GM21390 (cell line): ENCODE results near the gene AGAP3.

Experiments used
- ATAC-seq: cut with Tn5 transposase; IDR thresholded peaks from one replicate; pipeline ENCODE4 v1.9.1; 2021; ENCODE audit not compliant: unreplicated experiment

AGAP3 gene

GRCh38 chr7:151107882-151108281 is 21.6 kb downstream of the AGAP3 start:
- ATAC-seq: no peak

- no peak for ATAC-seq
Observed at GRCh38 chr7:151109094-151110048, 23.1 kb downstream of the AGAP3 start.

DNA sequence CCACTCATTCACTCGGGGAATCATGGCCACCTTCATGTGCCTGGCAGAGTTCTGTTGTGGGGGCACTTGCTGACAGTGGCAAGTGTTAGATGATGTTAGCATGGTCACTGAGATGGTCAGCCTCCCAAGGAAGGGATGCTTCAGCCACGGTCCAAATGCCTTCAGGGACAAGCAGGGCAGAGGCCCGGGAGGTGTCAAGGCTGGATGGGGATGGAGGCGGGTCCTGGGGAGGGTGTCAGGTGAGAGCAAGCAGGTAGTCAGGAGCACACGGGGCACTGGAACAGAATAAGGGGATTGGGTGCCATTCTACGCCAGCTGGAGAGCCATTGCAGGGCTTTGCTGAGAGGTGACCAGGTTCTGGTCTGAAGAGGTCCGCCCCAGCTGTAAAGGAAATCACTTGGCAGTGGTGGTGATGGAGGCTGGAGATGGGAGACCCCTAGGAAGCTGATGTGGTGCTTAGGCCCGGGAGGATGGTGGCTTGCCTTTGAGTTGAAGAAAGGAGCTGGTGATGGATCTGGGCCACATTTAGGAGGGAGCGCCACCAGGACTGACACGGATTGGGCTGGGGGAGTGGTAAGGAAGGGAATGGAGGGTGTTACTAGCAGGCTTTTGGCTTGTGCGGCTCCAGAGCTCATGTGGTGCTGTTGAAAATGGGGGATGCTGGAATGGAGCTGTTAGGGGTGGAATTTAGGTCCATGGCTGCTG is 24.1 kb downstream of the AGAP3 start:
- ATAC-seq: no peak

- peak; percentile 92 for ATAC-seq
Observed at GRCh38 chr7:151110941-151111645, 24.8 kb downstream of the AGAP3 start.

GRCh38 chr7:151113344-151114150 is 27.3 kb downstream of the AGAP3 start:
- ATAC-seq: no peak

DNA sequence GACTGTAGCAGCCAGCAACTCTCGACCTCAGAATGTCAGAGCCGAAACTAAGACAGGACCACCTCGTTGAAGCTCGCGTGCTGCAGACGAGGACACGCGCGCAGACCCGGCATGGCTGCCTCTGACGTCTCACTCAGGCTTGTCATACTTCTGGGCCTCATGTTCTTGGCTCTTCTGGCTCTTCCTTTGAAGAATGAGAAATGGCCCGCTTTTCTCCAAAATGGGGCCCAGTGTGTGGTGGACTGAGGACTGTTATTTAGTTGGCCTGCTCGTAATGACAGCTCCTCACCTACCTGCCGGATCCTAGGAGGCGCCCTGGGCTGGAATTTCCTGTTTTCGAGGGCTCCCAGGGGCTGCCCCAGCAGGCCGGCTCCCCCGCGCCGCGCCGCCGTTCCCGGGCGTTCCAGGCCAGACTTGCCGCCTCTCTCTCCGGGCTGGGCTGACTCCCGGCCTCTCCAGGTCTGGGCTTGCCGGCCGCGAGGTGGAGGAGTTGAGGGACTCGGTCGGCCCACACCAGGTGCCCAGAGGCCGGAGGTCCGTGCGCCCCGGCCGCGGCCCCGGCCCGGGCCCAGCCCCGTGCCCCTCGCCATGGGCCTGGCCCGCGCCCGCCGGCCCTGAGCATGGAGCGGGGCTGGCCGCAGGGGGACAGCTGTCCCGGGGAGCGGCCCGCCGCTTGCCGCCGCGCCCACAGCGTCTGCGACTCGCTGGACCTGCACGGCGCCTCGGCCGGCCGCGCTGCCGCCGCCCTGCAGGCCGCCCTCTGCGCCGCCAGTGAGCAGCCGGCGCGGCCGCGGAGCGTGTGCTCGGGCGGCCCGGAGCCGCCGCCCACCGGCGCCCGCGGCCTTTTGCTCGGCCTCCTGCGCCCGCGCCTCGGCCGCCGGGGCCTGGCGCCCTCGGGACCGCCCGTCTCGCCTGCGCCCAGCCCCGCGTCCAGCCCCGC is 28.1 kb downstream of the AGAP3 start:
- ATAC-seq: no peak

DNA sequence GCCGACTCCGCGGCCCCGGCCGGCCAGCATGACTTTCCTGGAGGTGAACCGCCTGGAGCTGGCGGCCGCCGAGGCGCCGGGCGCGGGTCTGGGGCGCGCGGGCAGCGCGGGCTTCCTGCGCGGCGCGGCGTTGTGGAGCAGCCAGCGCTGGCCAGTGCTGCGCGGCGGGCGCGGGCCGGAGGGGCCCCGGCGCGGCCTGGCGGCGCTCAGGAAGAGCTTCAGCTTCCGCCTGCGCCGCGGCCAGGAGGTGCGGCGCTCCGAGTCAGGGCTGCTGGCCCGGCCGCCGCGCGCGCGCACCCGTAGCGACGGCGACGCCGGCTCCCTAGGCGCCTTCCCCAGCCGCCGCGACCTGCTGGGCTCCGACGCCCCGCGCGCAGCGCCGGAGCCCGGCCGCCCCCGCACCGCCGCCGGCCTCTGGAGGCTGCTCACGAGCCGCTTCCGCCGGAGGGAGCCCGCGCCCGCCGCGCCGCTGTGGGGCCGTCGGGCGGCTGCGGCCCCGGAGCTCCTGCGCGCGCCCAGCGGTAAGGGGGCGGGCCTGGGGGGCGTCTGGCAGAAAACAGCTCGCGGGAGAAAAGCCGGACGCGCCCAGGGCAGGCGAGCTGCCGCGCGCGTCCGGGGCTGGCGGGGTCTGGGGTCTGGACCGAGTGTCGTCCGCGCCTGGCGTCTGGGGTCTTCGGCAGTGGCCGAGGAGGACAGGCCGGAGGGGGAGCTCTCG is 29.0 kb downstream of the AGAP3 start:
- ATAC-seq: no peak

- ATAC-seq: no peak
Observed at GRCh38 chr7:151115836-151116418, 29.7 kb downstream of the AGAP3 start.

DNA sequence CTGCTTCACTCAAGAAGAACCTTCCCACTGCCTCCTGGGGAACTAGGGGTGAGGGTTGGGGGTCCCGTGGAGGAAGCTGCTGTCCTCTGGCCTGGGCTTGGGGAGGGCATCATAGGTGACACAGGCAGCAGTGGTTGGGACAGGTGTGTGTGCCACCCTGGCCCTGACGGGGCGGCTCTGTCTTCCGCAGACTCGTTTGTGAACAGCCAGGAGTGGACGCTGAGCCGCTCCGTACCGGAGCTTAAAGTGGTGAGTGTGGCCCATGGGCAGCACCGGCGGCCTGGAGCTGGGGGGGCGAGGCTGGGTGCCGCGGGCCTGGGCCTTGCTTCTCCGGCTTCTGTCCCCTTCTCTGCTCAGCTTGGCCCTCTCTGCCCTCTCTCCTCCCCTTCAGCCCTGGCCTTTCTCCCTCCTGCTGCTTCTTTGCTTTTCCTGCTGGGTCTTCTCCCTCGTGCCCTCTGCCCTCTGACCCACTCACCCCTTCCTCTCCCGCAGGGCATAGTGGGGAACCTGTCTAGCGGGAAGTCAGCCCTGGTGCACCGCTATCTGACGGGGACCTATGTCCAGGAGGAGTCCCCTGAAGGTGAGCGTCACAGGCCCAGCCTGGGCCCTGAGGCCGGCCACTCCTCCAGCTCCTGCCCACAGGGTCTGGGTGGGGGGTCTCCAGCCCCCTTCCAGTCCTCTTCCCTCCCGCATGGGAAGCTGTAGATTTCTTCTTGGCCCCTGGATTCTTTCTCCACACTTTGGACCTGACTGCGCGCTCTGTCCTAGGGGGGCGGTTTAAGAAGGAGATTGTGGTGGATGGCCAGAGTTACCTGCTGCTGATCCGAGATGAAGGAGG is 30.5 kb downstream of the AGAP3 start:
- ATAC-seq: no peak

- no peak for ATAC-seq
Observed at GRCh38 chr7:151117565-151117964, 31.3 kb downstream of the AGAP3 start.

DNA sequence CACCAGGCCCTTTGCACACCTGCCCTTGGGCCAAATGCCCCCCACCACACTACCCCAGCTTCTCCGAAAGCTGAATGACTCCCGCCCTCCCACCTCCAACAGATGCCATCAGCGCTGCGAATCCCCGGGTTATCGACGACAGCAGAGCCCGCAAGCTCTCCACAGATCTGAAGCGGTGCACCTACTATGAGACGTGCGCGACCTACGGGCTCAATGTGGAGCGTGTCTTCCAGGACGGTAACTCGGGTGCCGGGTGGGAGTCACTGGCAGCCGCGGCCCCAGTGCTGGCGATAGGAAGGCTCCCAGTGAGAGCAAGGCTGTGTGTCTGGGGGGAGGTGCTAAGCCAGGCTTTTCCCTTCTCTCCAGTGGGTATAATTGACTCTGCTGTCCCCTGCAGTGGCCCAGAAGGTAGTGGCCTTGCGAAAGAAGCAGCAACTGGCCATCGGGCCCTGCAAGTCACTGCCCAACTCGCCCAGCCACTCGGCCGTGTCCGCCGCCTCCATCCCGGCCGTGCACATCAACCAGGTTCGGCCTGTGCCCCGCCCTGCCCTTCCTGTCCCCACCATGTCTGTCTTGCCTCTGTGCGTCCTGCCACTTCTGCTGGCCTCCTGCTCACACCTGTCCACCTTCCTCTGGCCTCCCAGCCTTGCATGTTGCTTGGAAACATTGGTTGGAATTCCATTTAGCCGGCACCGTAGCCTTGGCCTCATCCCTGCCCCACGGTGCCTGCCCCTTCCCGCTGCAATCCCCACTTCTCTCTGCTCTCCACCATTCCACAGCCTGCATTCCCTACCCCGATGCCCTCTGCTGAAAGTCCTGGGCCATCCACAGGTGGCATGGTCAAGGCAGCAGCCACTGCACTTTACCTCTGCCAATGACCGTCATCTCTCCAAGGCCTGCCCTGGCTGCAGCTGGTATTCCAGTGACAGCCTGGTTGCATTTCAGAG is 32.1 kb downstream of the AGAP3 start:
- ATAC-seq: no peak

DNA sequence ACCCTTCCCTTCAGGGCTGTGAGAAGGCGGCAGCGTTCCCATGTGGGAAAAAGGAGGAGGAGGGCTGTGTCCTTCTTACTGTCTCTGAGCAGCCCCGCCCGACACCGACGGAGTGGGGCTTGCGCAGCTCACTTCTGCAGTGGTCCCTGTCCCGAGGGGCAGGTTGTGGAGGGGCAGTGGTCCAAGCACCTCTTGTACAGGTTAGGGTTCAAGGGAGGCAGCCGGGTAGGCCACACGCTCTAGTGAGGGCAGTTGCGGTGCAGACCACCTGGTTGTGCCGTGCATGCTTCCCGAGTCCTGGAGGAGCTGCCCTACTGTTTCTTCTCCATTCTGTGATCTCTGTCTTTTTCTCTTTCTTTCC is 32.8 kb downstream of the AGAP3 start:
- no peak for ATAC-seq

GRCh38 chr7:151119902-151120301 is 33.6 kb downstream of the AGAP3 start:
- ATAC-seq: no peak

GRCh38 chr7:151120896-151121295 is 34.6 kb downstream of the AGAP3 start:
- ATAC-seq: no peak

DNA sequence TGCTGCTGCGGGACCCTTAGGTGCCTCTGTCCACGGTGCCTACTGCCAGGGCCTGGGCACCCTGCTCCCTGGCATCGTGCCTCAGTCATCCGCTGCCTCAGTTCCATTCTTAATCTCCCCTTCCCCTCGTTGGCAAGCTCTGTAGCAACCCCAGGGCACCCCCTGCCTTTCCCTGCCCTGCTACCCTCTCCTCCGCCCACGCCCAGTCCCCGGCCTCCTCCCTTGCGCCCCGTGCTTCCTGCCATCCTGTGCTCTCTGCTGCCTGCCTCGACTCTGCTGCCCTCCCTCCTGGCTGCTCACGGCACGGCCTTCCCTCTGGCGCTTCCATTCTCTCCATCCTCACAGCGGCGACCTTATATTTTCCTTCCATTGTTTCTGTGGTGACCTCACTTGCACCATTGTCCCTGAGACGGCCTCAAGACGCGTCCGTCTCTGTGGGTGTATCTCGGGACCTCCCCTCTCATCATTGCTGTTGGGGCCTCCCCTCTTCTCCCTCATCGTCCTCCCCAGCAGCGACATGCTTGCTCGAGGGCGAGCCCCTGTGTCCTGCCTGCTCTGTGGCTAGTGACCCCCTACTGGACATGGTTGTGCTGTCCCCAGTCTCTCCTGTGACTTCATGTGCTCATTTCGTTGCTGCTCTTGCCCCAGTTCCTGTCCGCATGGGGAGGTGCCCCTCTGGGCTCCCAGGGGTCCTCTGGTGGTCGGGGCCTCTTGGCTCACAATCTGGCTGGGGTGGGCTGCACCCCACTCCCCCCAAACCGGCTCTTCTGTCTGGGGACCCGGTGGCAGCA is 35.3 kb downstream of the AGAP3 start:
- ATAC-seq: no peak

DNA sequence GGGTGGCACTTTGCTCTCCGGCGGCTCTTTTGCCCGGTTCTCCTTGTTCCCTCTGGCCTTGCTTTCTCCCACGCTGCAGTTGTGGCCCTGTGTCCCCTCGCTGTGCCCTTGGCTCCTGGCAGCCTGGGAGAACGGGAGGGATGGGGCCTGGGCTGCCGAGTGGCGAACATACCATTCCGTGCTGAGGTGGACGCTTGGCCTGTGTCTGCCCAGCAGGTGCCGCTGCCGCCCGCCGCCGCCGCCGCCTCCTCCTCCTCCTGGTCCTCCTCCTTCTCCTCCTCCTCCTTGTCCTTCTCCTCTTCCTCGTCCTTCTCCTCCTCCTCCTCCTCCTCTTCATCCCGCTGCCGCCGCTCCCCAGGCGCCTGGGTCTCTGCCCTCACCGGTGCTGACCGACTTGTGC is 36.0 kb downstream of the AGAP3 start:
- ATAC-seq: no peak
